ENCODE results near the gene AGBL1.
"Not testable (repeated sequence)": the region's sequence is repeated elsewhere in the genome, so short reads cannot be mapped to it uniquely, and the experiment has no call there.

AGBL1 gene

GRCh38 chr15:86383611-86384010, 303.9 kb downstream of the AGBL1 start:
- no peak for DNase-seq (ENCODE audit: extremely low read depth in 1 of 2, low read depth in 1 of 2)

GRCh38 chr15:86384186-86384585, 304.5 kb downstream of the AGBL1 start:
- DNase-seq (ENCODE audit: extremely low read depth in 1 of 2, low read depth in 1 of 2): no peak

- DNase-seq (ENCODE audit: extremely low read depth in 1 of 2, low read depth in 1 of 2): no peak
Measured at GRCh38 chr15:86392296-86392695, 312.6 kb downstream of the AGBL1 start.

GRCh38 chr15:86392874-86393273, 313.2 kb downstream of the AGBL1 start:
- DNase-seq (ENCODE audit: extremely low read depth in 1 of 2, low read depth in 1 of 2): no peak

- DNase-seq (ENCODE audit: extremely low read depth in 1 of 2, low read depth in 1 of 2): no peak
Measured at GRCh38 chr15:86394866-86395265, 315.2 kb downstream of the AGBL1 start.

GRCh38 chr15:86399041-86399954, 319.6 kb downstream of the AGBL1 start:
- no peak for DNase-seq (ENCODE audit: extremely low read depth in 1 of 2, low read depth in 1 of 2)

GRCh38 chr15:86403221-86403620, 323.6 kb downstream of the AGBL1 start:
- no peak for DNase-seq (ENCODE audit: extremely low read depth in 1 of 2, low read depth in 1 of 2)

- no peak for DNase-seq (ENCODE audit: extremely low read depth in 1 of 2, low read depth in 1 of 2)
Measured at GRCh38 chr15:86403914-86404583, 324.4 kb downstream of the AGBL1 start.

GRCh38 chr15:86408261-86408660, 328.6 kb downstream of the AGBL1 start:
- DNase-seq (ENCODE audit: extremely low read depth in 1 of 2, low read depth in 1 of 2): no peak

- no peak for DNase-seq (ENCODE audit: extremely low read depth in 1 of 2, low read depth in 1 of 2)
Measured at GRCh38 chr15:86411916-86412315, 332.2 kb downstream of the AGBL1 start.

GRCh38 chr15:86413191-86413590, 333.5 kb downstream of the AGBL1 start:
- no peak for DNase-seq (ENCODE audit: extremely low read depth in 1 of 2, low read depth in 1 of 2)

- DNase-seq (ENCODE audit: extremely low read depth in 1 of 2, low read depth in 1 of 2): no peak
Measured at GRCh38 chr15:86425746-86426145, 346.1 kb downstream of the AGBL1 start.

GRCh38 chr15:86432861-86433260, 353.2 kb downstream of the AGBL1 start:
- DNase-seq (ENCODE audit: extremely low read depth in 1 of 2, low read depth in 1 of 2): no peak

- DNase-seq (ENCODE audit: extremely low read depth in 1 of 2, low read depth in 1 of 2): no peak
Measured at GRCh38 chr15:86433983-86434382, 354.3 kb downstream of the AGBL1 start.

- DNase-seq (ENCODE audit: extremely low read depth in 1 of 2, low read depth in 1 of 2): no peak
Measured at GRCh38 chr15:86439614-86440013, 359.9 kb downstream of the AGBL1 start.

- DNase-seq (ENCODE audit: extremely low read depth in 1 of 2, low read depth in 1 of 2): no peak
Measured at GRCh38 chr15:86444527-86444926, 364.9 kb downstream of the AGBL1 start.

- DNase-seq (ENCODE audit: extremely low read depth in 1 of 2, low read depth in 1 of 2): no peak
Measured at GRCh38 chr15:86445579-86446252, 366.0 kb downstream of the AGBL1 start.

- DNase-seq (ENCODE audit: extremely low read depth in 1 of 2, low read depth in 1 of 2): no peak
Measured at GRCh38 chr15:86446253-86446640, 366.6 kb downstream of the AGBL1 start.

- not testable (repeated sequence) for DNase-seq (ENCODE audit: extremely low read depth in 1 of 2, low read depth in 1 of 2)
Measured at GRCh38 chr15:86465470-86466039, 385.9 kb downstream of the AGBL1 start.

GRCh38 chr15:86481720-86482119, 402.0 kb downstream of the AGBL1 start:
- no peak for DNase-seq (ENCODE audit: extremely low read depth in 1 of 2, low read depth in 1 of 2)

- no peak for DNase-seq (ENCODE audit: extremely low read depth in 1 of 2, low read depth in 1 of 2)
Measured at GRCh38 chr15:86483936-86484335, 404.3 kb downstream of the AGBL1 start.
